ENCODE results near the gene SIRT5.

GRCh38 chr6:13577926-13578325 lies 3.5 kb downstream of the SIRT5 start:
- TF ChIP-seq CTCF (IDR thresholded peaks at IDR 0.05; ENCODE audit: poor library complexity, severe bottlenecking) (no peak), EZH2 (IDR thresholded peaks at IDR 0.05; ENCODE audit: borderline replicate concordance, insufficient read depth, low read length, poor library complexity, severe bottlenecking) (no peak), TAF1 (IDR thresholded peaks at IDR 0.05; ENCODE audit: low read depth) (no peak), RAD21 (conservative IDR thresholded peaks at IDR 0.05) (no peak), REST (IDR thresholded peaks at IDR 0.05; ENCODE audit: borderline replicate concordance) (no peak), POLR2AphosphoS5 (IDR thresholded peaks at IDR 0.05) (no peak), SMC3 (conservative IDR thresholded peaks at IDR 0.05; ENCODE audit: poor library complexity) (no peak), EP300 (conservative IDR thresholded peaks at IDR 0.05; ENCODE audit: poor library complexity, severe bottlenecking) (no peak)

Data from neural cell (in vitro differentiated cells).